Gastrocnemius medialis (tissue), 4 donors: ENCODE data around the gene TMEM45B. TPM values are rescaled to one million over a fixed set of nuclear protein-coding genes. Genes with fewer than 3 reads are reported as not detected.
"Not testable (repeated sequence)": the region's sequence is repeated elsewhere in the genome, so short reads cannot be mapped to it uniquely, and the experiment has no call there.

Source experiments
- ATAC-seq, 2 donors: fragments of 150-250 bp; one replicate each; pipeline ENCODE4 v1.9.1; 2016
- DNase-seq, 2 donors: peaks; one replicate each; pipeline ENCODE4 v3.0.0-alpha.2; 2019
- H3K27ac ChIP-seq, 4 donors: fragments of 200-600 bp; sonication (generic); 1 replicate in 1 of 4; 2 replicates in 3 of 4; pipeline ENCODE4 v1.5.1; 2016 to 2018; ENCODE audit warnings: mild to moderate bottlenecking in 2 of 4, moderate library complexity in 1 of 4
- H3K27me3 ChIP-seq, 3 donors: fragments of 200-600 bp; sonication (generic) in 2 of 3; 1 replicate in 1 of 3; 2 replicates in 2 of 3; pipeline versions ENCODE4 v1.5.1 to v1.6.0; 2016 to 2019; ENCODE audit warnings: mild to moderate bottlenecking in 1 of 3, moderate library complexity in 1 of 3
- H3K36me3 ChIP-seq, 2 donors: fragments of 200-600 bp; sonication (generic) in 1 of 2; one replicate each; pipeline ENCODE4 v1.5.1; 2017 to 2018
- H3K4me1 ChIP-seq, 2 donors: fragments of 200-600 bp; sonication (generic) in 1 of 2; one replicate each; pipeline ENCODE4 v1.5.1; 2016 to 2017; ENCODE audit warnings: mild to moderate bottlenecking in 2 of 2
- H3K4me3 ChIP-seq, 4 donors: fragments of 200-600 bp; sonication (generic) in 3 of 4; 1 replicate in 1 of 4; 2 replicates in 3 of 4; pipeline ENCODE4 v1.5.1; 2016 to 2019; ENCODE audit warnings: mild to moderate bottlenecking in 2 of 4
- H3K9me3 ChIP-seq, 3 donors: fragments of 200-600 bp; sonication (generic) in 2 of 3; 1 replicate in 1 of 3; 2 replicates in 2 of 3; pipeline ENCODE4 v1.5.1; 2016 to 2019
- CTCF ChIP-seq, 5 experiments: fragments of 450-650 bp in 3 of 5; fragments of 200-600 bp in 2 of 5; sonication (generic) in 2 of 5; IDR thresholded peaks in 4 of 5; conservative IDR thresholded peaks in 1 of 5; 1 replicate in 4 of 5; 2 replicates in 1 of 5; pipeline ENCODE4 v1.5.1; 2016 to 2019; ENCODE audit warnings: antibody characterized with exemption in 5 of 5, mild to moderate bottlenecking in 3 of 5, moderate library complexity in 3 of 5
- POLR2A ChIP-seq, 2 donors: fragments of 450-650 bp; IDR thresholded peaks; one replicate each; pipeline ENCODE4 v1.6.1; 2017; ENCODE audit warnings: antibody characterized with exemption in 2 of 2, mild to moderate bottlenecking in 2 of 2, moderate library complexity in 2 of 2
- in situ Hi-C, 4 donors: fragments of 200-750 bp; cut with MboI; loops; one replicate each; pipeline versions ENCODE4 v1.15.0 to v1.8.0; 2017; ENCODE audit warnings: low sequenced_read_pairs in 4 of 4
- intact Hi-C: fragments of 100-400 bp; cut with DNase I; formaldehyde crosslinking; loops from one replicate; pipeline ENCODE4 v1.15.1; 2023; ENCODE audit warnings: low total_unique reads
- total RNA-seq, 4 donors: library from RNA; depleted of rRNA; stranded (reverse); fragments of >200 nt; gene quantifications; one replicate each; pipeline versions ENCODE4 v1.1.0 to v1.2.3, GENCODE V29; 2016

Gene TMEM45B
- total RNA-seq, 4 donors from 2014 or later = 1.0 TPM; not detected in 3

GRCh38 chr11:129785383-129786111 is 30.1 kb upstream of the TMEM45B start:
- Histone ChIP-seq H3K9me3 (no peaks in the 10 kb centered on the region), H3K27me3 (no peaks in the 10 kb centered on the region), H3K27ac (no peak overlapping the region), H3K4me3 (no peak overlapping the region), H3K36me3 (no peaks in the 10 kb centered on the region), H3K4me1 (no peaks in the 10 kb centered on the region)
- ATAC-seq (no peak), DNase-seq (no peak)
- TF ChIP-seq CTCF (IDR thresholded peaks at IDR 0.05 in 4 of 5, conservative IDR thresholded peaks at IDR 0.05 in 1 of 5) (no peak), POLR2A (IDR thresholded peaks at IDR 0.05) (no peak)
- in situ Hi-C loops = no loop called here
- intact Hi-C loops = no loop called here

- H3K4me3 ChIP-seq, H3K9me3 ChIP-seq, H3K4me1 ChIP-seq, H3K27ac ChIP-seq, ATAC-seq, H3K27me3 ChIP-seq, DNase-seq, intact Hi-C loops, in situ Hi-C loops, H3K36me3 ChIP-seq: not testable (repeated sequence)
Measured at GRCh38 chr11:129786112-129786416, 29.6 kb upstream of the TMEM45B start.

- no peak for DNase-seq
- TF ChIP-seq CTCF (IDR thresholded peaks at IDR 0.05 in 4 of 5, conservative IDR thresholded peaks at IDR 0.05 in 1 of 5) = no peak
- no peak for TF ChIP-seq POLR2A (IDR thresholded peaks at IDR 0.05)
- no peaks in the 10 kb centered on the region for H3K36me3 ChIP-seq
- intact Hi-C loops = no loop called here
- H3K9me3 ChIP-seq = no peaks in the 10 kb centered on the region
- no peak overlapping the region for H3K27ac ChIP-seq
- H3K27me3 ChIP-seq = no peaks in the 10 kb centered on the region
- in situ Hi-C loops = no loop called here
- no peaks in the 10 kb centered on the region for H3K4me1 ChIP-seq
- no peak for ATAC-seq
- no peak overlapping the region for H3K4me3 ChIP-seq
Measured at GRCh38 chr11:129787532-129788155, 28.0 kb upstream of the TMEM45B start.

- H3K27me3 ChIP-seq = no peaks in the 10 kb centered on the region
- DNase-seq (no peak), ATAC-seq (no peak)
- H3K4me3 ChIP-seq = no peak overlapping the region
- no peak overlapping the region for H3K27ac ChIP-seq
- TF ChIP-seq POLR2A (IDR thresholded peaks at IDR 0.05) = no peak
- no peak for TF ChIP-seq CTCF (IDR thresholded peaks at IDR 0.05 in 4 of 5, conservative IDR thresholded peaks at IDR 0.05 in 1 of 5)
- no peaks in the 10 kb centered on the region for H3K4me1 ChIP-seq
- in situ Hi-C loops = no loop called here
- no peaks in the 10 kb centered on the region for H3K9me3 ChIP-seq
- H3K36me3 ChIP-seq = no peaks in the 10 kb centered on the region
- intact Hi-C loops = no loop called here
Measured at GRCh38 chr11:129788278-129788677, 27.4 kb upstream of the TMEM45B start.

GRCh38 chr11:129790106-129790505 is 25.5 kb upstream of the TMEM45B start:
- intact Hi-C loops = no loop called here
- in situ Hi-C loops = no loop called here

More at GRCh38 chr11:129790106-129790505, 25.5 kb upstream of the TMEM45B start:
- no peak for DNase-seq
- no peak overlapping the region for H3K27ac ChIP-seq
- H3K9me3 ChIP-seq = no peaks in the 10 kb centered on the region
- no peak overlapping the region for H3K4me3 ChIP-seq
- H3K4me1 ChIP-seq = no peaks in the 10 kb centered on the region
- TF ChIP-seq POLR2A (IDR thresholded peaks at IDR 0.05) (no peak), CTCF (IDR thresholded peaks at IDR 0.05 in 4 of 5, conservative IDR thresholded peaks at IDR 0.05 in 1 of 5) (no peak)
- no peak for ATAC-seq
- no peaks in the 10 kb centered on the region for H3K27me3 ChIP-seq
- no peaks in the 10 kb centered on the region for H3K36me3 ChIP-seq
